ENCODE data around the gene LRMDA.

The LRMDA gene

DNA sequence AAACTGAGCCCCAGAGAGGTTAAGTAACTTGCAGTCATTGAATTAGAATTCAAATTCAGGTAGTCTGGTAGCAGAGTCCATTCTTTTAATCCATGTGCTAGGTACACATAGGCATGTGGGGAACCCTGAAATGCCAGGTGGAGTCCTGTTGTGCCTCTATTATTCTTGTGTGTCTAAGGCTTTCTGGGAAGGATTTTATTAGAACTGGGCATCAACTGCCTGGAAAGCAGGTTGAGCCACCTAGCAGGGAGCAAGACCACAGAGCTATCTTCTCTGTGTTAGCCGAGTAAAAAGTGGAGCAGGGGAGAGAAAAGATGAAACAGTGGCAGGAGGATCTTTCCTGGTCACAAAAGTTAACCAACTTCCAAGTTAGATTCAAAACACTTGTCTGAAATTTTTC lies 494.6 kb downstream of the LRMDA start:
- DNase-seq (ENCODE audit: low spot score): no peak

DNA sequence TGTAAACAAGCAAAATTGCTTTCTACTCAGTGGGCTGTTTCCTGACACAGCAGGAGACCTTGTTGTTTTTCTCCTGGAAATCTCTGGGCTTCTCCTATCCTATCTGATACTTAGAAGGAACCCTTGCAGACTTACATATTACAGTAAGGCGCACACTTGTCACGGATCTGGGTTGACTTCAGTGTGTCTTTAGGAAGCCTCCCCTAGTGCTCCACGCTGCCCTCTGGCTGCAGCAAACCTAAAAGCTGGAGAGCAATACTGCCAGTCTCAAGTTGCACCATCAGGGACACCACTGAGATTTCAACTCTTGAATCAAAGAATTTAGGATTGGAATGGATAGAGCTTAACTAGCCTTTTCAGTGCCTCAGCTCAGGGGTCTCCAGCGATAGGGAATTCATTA lies 495.3 kb downstream of the LRMDA start:
- no peak for DNase-seq (ENCODE audit: low spot score)

DNA sequence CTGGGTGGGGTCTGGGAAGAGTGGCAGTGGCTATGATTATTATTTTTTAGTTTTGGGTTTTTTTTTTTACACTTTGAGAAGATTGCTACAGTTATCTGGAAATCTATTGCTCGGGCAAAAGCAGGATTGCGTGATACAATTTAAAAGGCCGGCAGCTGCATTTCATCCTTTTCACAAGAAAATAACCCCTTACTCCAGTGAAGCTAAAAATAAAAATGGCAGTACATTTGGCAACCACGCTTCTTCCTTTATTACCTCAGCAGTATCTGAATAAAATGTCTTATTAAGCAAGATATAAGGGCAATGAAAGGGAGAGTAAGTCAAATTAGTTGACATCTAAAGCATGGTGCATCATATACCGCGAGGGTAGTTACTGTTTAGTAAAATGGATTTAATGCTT lies 496.8 kb downstream of the LRMDA start:
- no peak for DNase-seq (ENCODE audit: low spot score)

DNA sequence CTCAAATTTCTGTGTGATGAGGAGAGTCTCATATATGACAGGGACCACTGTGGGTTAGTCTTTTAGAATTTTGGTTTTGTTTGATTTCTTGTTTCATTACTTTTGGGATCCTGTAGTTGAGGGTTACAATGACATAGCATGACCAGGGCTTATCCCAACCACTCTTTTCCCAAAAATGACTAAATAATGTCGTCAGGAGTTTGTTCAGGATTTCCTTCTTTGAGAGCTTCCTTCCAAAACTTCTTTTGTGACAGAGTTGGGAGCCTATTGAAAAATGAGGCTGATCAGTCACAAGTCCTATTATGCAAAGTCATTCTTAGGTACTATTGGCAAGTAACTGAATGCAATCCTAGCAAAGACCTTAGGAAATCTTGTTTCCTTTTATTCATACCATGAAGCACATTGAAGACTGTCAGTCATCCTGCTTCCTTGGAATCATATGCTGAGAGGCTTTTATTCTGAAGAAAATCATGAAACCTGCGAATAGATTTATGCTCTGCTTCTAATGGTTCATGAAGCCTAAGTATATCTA lies 498.3 kb downstream of the LRMDA start:
- no peak for DNase-seq (ENCODE audit: low spot score)

DNA sequence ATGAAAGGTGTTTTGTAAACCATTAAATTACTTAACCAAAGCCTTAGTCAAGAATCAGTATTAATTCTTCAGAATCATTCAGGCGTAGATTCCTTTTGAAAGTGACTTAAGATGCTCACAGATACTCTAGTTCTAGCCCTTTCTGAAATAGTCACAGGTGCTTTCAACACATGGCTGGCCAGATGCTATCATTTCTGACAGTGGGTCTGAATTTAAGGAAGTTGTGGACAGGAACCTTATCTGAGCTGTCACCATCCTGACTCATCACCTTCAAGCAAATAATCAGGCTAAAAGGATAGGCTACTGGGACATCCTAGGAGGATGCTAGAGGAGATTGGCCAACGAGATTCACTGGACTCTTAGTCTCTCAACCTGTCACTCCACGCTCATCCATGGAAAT lies 501.5 kb downstream of the LRMDA start:
- DNase-seq (ENCODE audit: low spot score): no peak

DNA sequence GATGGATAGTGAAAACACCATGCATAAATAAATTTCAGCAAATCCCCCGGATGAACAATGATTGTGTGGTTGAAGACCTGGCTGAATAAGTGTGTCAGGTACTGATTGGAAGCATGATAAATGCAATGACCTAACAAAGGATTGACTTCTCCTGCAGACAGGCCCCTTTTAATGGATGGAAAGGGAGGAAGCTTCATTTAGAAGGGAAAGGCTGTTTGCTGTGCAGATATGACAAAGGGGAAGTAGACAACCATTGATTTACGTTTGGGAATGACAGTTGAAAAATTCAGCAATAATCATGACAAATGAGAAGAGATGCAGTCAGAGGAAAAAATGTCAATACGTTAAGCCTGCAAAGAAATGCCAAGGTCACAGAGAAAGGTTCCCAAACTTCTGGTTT lies 503.8 kb downstream of the LRMDA start:
- DNase-seq (ENCODE audit: low spot score): no peak

DNA sequence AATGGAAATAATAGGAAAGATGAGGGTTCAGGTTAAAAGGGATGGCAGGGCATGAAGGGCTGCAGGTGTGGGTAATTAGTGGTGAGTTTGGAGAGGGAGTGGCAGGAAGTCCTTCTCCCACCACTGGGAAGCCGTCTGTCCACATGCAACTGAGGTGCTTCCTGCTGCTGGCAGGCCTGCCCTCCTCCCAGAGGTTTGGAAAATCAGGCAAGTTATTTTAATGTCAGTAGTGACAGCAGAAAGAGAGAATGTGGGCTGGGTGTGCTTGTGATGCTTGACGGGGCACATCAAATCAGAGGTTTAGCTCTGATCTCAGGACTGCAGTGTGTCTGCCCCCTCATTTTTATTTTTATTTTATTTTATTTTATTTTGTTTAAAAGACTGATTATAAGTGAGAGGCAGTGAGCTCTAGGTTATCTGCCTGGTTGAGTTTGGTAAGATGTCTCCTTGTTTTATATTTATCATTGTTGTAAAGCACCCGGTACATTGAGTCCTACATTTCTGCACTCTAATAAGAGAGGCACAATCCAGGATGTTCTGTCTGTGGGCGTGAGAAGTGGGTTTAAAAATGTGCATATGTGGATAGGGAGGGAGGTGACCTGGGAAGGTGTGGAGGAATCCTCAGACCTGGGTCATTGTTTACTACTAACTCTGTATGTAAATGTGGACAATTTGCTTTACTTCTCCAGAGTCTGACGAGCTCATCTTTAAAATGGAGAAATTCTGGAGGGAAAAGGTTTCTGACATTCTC lies 504.4 kb downstream of the LRMDA start:
- no peak for DNase-seq (ENCODE audit: low spot score)

DNA sequence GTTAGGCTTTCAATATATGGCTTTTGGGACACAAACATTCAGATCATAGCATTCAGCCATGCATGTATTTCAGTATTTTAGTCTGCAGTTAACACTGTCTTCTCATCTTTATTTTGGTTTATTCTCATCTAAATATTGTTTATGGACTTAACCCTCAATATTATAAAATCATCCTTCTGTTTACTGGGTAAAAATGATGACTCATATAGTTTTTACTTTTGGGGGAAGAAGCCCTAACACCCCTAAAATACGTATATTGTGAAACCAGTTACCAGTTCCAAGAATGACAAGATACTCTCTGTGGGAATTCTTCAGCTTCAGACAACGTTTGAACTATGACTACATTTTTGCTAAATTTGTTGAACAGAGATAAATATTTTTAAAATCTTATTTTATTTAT lies 505.4 kb downstream of the LRMDA start:
- DNase-seq (ENCODE audit: low spot score): no peak

DNA sequence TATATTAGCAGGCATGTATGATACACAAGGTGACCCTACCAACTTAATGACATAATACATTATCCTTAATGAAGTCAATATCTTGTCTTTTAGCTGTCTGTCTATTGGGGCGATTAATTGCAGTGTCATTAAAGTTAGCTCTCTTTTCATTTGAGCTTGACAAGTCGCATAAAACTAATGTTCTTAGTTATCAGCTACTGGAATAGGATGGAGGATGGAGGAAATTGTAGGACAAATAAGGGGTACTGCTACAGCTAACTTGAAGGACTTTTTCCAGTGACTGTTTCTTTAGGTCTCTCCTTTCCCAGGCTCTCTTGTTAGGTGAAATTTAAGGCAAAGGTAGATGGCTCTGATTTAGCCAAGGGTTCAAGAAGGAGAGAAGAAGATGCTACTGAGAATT lies 506.4 kb downstream of the LRMDA start:
- no peak for DNase-seq (ENCODE audit: low spot score)

DNA sequence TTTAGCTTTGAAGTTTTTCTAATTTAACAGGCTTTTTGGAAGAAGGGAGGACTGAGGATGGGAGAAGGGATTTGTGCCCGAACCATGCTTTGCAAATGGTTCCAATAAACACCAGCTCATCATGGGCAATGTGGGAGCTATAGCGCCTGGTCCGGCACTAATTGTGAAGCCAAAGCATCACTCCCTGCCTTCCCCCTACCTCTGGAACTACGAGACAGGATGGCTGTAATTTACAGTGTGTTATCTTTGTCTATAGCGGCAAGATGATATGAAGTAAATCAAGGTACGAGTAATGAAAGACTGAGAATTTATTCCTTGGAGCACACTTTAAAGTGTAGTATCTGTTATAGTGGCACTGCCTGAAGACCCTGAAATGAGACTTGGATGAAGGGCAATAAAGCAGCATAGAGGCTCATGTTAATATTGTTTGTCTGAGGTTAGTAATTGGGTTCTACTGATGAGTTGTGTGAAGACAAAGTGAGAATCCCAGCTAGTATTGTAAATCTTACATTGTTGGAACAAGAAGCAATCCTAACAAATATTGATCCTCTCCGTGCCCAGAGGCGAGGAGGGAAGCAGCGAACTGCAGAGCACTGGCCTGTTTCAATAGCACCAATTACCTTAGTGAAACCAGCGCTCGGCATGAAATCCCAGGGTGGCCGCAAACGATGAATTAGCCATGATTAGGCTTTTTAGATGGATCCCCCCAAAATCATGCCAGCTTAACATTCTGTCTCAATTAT lies 507.1 kb downstream of the LRMDA start:
- no peak for DNase-seq (ENCODE audit: low spot score)

DNA sequence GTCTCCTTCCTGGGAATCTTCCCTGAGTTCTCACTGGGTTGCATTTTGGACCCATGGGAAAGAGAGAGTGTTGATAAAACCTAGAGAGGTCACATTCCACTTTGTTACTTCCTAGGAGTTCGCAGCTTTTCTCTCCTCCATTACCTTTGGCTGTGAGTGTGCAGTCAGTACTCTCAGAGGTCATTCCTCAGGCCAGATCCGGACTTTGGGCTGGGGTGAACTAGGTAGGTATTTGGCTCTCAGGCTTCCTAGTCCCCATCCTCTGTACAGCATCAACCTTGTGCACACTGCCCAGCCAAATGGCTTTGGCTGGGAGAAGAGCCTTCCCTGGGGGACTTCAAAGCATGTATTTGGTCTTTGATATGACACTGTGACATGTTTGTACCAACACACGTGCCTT lies 508.1 kb downstream of the LRMDA start:
- DNase-seq (ENCODE audit: low spot score): no peak

DNA sequence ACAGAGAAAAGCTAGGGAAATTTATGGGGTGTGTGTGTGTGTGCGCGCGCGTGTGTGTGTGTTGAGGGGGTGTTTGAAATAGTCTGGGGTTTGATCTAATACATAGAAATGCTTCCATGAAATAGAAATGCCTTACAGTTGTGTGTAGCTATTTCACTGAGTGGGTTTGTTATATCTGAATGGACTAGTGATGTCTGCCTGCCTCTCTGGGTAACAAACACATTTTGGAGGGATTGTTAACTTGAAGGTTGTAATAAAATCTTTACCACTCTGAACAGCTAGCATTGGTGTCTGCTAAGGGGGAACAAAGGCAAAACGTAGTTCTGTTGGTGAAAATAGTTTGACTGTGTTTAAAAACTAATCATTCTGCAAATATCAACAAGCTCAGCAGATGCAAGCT lies 509.3 kb downstream of the LRMDA start:
- DNase-seq (ENCODE audit: low spot score): no peak

DNA sequence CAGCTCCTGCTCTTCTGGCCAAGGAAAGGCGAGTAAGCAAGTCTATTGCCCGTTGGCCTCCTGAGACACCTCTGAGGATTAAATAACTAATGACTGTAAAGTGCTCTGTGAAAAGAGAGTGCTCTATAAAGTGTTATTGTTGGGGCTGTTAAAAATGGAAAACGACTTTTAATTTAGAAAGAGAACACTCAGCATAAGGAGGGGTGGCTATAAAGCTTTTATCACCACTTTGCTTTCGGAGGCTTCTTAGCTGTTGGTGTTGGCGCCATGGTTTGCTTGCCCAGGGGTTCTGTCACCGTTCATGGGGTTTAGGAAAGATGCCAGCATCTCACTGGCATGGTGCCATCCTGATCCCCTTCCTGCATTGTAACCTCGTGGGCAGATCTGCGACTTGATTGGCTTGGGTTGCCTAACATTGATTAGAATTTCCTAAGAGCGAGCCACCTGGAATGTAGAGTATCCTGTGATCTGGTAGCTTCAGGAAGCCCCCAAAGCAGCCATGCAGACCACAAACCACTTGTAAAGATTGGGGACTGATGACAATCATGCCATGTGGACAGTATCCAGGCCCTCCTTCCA lies 509.9 kb downstream of the LRMDA start:
- no peak for DNase-seq (ENCODE audit: low spot score)

DNA sequence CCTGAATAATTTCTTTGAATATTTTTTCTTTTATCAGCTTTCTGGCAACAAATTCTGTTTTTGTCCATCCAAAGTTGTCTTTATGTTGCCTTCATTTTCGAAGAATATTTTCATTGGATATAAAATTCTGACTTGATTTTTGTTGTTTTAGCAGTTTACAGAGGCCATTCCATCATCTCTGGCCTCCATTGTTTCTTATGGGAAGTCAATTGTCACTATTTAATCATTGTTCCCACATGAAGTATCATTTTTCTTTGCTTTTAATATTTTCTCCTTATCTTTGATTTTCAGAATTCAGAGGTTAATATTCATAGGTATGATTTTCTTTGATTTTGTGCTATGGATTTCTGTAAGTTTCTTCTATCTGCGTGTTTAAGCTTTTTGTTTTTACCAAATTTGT lies 512.6 kb downstream of the LRMDA start:
- no peak for DNase-seq (ENCODE audit: low spot score)

DNA sequence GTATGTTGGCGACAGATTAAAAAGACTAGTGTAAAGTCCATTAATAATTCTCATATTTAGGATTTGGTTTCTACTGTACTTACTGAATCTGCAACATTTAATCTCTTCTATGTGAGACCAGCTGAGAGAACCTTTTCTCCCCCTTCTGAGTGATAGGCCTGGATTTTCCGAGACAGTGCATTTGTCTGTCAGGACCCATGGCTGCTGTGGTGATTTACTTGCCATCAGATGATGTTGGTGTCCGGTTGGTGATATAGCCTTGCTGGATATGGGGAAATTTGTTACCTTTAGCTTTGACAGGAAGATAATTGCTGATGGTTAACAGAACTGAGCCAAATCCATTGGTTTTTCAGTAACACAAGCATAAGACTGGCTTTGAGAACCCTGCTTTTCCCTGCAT lies 517.2 kb downstream of the LRMDA start:
- DNase-seq (ENCODE audit: low spot score): no peak

DNA sequence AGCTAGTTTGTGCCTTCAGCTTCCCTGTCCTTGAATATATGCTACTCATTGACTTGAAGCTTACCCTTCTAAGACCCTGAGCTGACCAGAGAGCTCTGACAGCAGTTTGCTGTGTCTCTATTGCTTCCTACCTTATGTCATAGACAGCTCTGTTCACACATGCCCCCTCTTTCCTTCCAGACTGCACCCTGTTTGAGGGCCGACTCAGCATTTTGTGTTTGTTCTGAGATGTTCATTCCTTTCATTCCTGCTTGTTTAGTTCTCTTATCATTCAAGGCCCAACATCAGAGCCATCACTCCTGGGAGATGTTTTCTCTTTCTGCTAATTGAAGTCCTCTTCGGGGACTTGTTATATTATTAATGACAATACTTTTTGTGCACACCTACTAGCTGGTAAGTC lies 518.9 kb downstream of the LRMDA start:
- DNase-seq (ENCODE audit: low spot score): no peak

DNA sequence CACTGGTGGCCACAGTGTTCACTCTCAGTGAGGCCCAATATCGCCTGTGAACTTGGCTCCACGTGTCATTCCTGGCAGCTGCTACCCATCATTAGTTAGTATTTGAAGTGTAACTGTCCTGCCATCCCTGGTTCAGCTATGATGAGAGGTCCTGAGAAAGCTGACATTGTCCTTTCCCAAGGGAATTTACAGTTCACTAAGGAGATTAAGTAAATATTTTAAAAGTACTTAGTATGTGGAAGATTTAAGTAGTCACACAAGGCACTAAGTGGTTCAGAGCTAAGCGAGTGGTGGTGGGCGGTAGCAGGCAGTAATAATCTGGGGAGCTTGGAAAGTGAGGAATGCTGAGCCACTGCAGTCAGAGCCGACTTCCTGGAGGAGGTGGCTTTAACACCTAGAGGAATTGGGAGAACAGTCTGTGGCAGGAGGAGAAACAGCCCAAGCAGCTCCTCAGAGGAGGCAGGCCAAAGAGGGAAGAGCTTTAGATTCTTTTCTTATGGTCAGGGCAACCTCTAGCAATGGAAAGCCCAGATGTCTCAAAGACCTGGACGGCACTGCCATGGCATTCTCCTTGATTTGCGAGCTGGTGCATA lies 519.7 kb downstream of the LRMDA start:
- DNase-seq (ENCODE audit: low spot score): no peak

DNA sequence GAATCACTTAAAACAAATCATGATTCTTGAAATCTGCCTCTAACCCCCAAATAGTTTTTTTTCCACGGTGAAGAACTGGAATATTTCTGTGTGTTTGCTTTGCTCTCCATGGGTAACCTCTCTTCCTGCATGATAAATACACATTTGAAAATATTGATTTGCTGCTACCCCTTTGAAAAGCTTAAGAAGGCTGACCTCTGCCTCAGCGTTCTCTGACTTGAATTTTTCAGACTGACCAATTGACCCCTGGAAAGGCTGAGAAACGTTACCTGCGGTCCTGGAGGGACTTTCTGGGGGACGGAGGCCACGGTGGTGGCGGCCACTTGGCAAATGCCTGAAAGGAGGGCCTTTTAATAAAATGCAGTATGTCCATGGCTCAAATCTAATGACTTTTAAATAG lies 520.2 kb downstream of the LRMDA start:
- no peak for DNase-seq (ENCODE audit: low spot score)

DNA sequence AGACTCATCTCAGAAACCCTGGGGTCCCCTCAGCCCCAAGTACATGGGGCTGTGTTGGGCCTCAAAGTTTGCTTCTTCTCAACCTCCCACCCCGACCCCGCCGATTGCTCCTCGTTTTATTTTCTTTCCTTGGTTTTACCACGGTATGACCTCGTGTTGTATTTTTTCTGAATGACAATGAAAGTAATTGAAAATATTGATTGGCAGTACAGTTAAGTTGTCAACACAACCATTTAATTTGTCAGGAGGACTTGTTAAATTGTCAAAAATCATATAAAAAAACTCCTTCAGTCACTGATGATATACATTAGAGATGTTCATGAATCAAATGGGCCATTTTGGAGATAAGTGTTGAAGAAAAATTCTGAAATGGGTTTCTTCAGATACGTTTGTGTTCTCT lies 520.7 kb downstream of the LRMDA start:
- no peak for DNase-seq (ENCODE audit: low spot score)

DNA sequence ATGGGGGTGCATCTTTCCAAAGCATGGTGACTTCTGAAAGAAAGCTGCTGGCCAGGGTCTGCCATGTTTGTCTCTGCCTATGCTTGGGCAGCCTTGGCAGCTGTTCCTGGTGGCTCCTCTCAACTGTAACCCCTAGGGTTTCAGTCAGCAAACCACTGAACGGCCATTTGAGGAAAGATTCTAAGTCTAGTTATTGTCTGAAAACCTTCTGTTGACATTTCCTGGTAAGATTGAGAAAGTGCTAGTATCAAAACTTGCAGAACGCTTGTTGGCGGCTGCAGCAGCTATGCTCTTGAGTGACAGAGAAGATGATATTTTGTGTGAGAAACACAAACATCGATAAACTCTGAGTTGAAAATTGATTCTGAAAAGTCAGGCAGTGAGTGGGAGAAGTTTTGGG lies 523.1 kb downstream of the LRMDA start:
- no peak for DNase-seq (ENCODE audit: low spot score)

DNA sequence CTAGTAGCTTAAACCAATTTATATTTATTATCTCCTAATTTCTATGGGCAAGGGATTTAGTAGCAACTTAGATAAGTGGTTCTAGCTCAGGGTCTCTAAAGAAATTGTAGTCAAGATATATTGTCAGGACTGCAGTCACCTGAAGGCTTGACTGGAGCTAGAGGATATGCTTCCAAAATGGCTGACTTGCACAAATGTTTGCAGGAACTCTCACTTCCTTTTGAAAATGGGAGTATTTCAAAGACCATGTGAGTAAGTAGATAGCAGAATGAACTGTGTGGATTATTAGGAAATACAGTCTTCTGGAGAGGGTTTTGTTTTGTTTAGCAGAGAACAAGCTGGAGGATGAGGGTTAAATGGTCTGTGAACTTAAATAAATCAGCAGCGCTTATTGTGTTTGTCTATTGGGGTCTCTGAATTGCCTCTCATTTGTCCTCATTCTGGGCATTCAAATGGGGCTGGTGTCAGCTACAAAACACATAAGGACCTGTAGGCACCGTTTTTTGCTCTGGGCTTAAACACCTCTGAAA lies 524.6 kb downstream of the LRMDA start:
- no peak for DNase-seq (ENCODE audit: low spot score)

DNA sequence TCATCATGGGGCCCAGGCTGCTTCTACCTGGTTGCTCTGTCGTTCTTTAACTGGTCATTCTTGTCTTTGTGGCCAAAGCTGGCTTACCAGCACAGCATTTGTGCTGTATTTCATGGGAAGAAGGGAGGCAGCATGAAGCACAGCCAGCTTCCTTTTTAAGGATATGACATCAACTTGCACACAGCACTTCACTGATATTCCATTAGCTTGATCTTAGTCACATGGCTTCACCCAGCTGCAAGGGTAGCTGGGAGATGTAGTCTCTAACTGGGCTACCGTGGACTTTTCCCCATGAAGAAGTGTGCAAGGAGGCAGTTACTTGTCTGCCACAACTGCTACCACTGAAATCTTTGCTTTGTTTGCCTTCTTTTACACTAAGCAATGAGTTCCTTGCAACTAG lies 525.2 kb downstream of the LRMDA start:
- DNase-seq (ENCODE audit: low spot score): no peak
